Body of pancreas (tissue), 4 donors: Measurements from ENCODE around the gene PELI3. TPM values are rescaled to one million over a fixed set of nuclear protein-coding genes. Genes with fewer than 3 reads are reported as not detected.

Experiments
- ATAC-seq: fragments of 150-250 bp; one replicate; pipeline ENCODE4 v1.9.1; 2016
- DNase-seq, 4 donors: peaks; one replicate each; pipeline ENCODE4 v3.0.0-alpha.2; 2019
- H3K27ac ChIP-seq, 4 donors: fragments of 200-600 bp; sonication (generic); 1 replicate in 3 of 4; 2 replicates in 1 of 4; pipeline versions ENCODE4 v1.5.1 to v1.6.1; 2016 to 2019; ENCODE audit warnings: mild to moderate bottlenecking in 1 of 4, mixed read lengths in 1 of 4, moderate library complexity in 1 of 4
- H3K27me3 ChIP-seq, 2 donors: fragments of 200-600 bp; sonication (generic); one replicate each; pipeline ENCODE4 v1.6.0; 2016; ENCODE audit warnings: mild to moderate bottlenecking in 1 of 2
- H3K36me3 ChIP-seq, 2 donors: fragments of 200-600 bp; sonication (generic); replicated peaks in 1 of 2; 2 replicates each; pipeline ENCODE4 v1.5.1; 2016; ENCODE audit warnings: low read depth in 2 of 2; ENCODE audit not compliant: insufficient read depth in 1 of 2
- H3K4me1 ChIP-seq: fragments of 200-600 bp; sonication (generic); one replicate; pipeline ENCODE4 v1.6.0; 2016
- H3K4me3 ChIP-seq, 2 donors: fragments of 200-600 bp; sonication (generic); 1 replicate in 1 of 2; 2 replicates in 1 of 2; pipeline ENCODE4 v1.5.1; 2016 to 2019
- H3K9me3 ChIP-seq, 3 donors: fragments of 200-600 bp; sonication (generic); 1 replicate in 2 of 3; 2 replicates in 1 of 3; pipeline ENCODE4 v1.5.1; 2016
- POLR2A ChIP-seq, 3 donors: fragments of 450-650 bp; IDR thresholded peaks; one replicate each; pipeline ENCODE4 v1.6.1; 2016; ENCODE audit warnings: antibody characterized with exemption in 3 of 3, mild to moderate bottlenecking in 2 of 3
- WGBS, 2 donors: methylation state at CpG; one replicate each; pipeline ENCODE4 v1.1.5; 2017; 5-methylcytosine and 5-hydroxymethylcytosine counted together
- intact Hi-C: fragments of 100-400 bp; cut with DNase I; formaldehyde crosslinking; loops from one replicate; pipeline ENCODE4 v1.15.1; 2023
- total RNA-seq, 2 donors: library from RNA; depleted of rRNA; stranded (reverse); fragments of >200 nt; gene quantifications; one replicate each; pipeline ENCODE4 v1.1.0, GENCODE V29; 2016
- TF ChIP-seq, protein P1 (sequence below), 7 experiments: fragments of 450-650 bp in 4 of 7; fragments of 200-600 bp in 3 of 7; sonication (generic) in 3 of 7; IDR thresholded peaks; one replicate each; pipeline ENCODE4 v1.5.1; 2016 to 2019; ENCODE audit warnings: antibody characterized with exemption in 7 of 7

Gene PELI3
- total RNA-seq, 2 donors from 2014 or later, result 7.6 to 10.9 TPM

DNA sequence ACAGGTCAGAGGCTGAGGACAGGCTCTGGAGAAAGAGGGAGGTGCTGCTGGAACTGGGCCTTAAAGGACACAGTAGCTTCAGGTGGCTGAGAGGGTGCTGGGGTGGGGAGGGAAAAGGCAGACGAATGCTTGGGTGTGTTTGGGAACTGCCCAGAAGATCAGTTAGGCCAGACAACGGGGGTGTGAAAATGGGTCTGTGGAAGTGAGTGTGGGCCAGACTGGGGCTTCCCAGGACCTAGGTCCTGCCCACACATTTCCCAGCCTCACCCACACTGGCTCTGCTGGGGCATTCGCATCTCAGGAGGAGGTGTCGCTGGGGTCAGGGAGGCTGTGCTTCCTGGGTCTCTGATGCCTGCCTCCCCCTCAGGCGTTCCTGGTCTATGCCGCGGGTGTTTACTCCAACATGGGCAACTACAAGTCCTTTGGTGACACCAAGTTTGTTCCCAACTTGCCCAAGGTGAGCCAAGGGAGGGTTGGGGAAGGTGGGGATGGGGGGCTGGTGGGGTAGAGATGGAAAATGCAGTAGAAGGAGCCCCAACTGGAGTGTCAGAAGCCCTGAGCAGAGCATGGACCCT, 18.2 kb downstream of the PELI3 start:
- DNase-seq, result no peak
- ATAC-seq, result no peak
- WGBS, 2 donors, result 72 to 83% methylated on average over 7 of the region's 7 CpGs
- Histone ChIP-seq H3K4me3 (no peak overlapping the region), H3K27ac (no peak overlapping the region), H3K9me3 (no peaks in the 10 kb centered on the region), H3K4me1 (peaks cover 7% of the 10 kb centered on the region), H3K36me3 (peaks cover 5 to 15% of the 10 kb centered on the region in 2 donors), H3K27me3 (no peaks in the 10 kb centered on the region)
- no peak for TF ChIP-seq POLR2A (IDR thresholded peaks at IDR 0.05)
- TF ChIP-seq, protein P1, sequence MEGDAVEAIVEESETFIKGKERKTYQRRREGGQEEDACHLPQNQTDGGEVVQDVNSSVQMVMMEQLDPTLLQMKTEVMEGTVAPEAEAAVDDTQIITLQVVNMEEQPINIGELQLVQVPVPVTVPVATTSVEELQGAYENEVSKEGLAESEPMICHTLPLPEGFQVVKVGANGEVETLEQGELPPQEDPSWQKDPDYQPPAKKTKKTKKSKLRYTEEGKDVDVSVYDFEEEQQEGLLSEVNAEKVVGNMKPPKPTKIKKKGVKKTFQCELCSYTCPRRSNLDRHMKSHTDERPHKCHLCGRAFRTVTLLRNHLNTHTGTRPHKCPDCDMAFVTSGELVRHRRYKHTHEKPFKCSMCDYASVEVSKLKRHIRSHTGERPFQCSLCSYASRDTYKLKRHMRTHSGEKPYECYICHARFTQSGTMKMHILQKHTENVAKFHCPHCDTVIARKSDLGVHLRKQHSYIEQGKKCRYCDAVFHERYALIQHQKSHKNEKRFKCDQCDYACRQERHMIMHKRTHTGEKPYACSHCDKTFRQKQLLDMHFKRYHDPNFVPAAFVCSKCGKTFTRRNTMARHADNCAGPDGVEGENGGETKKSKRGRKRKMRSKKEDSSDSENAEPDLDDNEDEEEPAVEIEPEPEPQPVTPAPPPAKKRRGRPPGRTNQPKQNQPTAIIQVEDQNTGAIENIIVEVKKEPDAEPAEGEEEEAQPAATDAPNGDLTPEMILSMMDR (IDR thresholded peaks at IDR 0.05), result no peak
- intact Hi-C loops, result no loop called here

DNA sequence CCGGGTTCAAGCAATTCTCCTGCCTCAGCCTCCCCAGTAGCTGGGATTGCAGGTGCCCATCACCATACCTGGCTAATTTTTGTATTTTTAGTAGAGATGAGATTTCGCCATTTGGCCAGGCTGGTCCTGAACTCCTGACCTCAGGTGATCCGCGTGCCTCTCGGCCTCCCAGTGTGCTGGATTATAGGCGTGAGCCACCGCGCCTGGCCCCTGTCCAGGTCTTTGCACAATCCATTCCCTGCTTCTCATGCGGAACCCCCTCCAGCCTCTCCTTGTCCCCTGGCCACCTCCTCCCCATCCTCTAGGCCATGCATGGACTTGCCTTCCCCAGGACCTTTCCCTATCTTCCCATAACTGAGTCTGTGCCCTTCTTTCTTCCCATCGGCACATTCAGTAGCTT, 22.3 kb downstream of the PELI3 start:
- H3K4me3 ChIP-seq, result no peak overlapping the region
- 91 to 94% methylated on average over 10 of the region's 10 CpGs for WGBS, 2 donors
- H3K36me3 ChIP-seq, result peaks cover 5 to 20% of the 10 kb centered on the region in 2 donors
- H3K27ac ChIP-seq, result no peak overlapping the region
- H3K9me3 ChIP-seq, result no peaks in the 10 kb centered on the region
- no peaks in the 10 kb centered on the region for H3K4me1 ChIP-seq
- intact Hi-C loops, result no loop called here
- ATAC-seq (no peak), DNase-seq (no peak)
- TF ChIP-seq, protein P1 (IDR thresholded peaks at IDR 0.05), result no peak
- TF ChIP-seq POLR2A (IDR thresholded peaks at IDR 0.05), result no peak
- no peaks in the 10 kb centered on the region for H3K27me3 ChIP-seq

- 84 to 100% methylated on average over 2 to 7 of the region's 7 CpGs for WGBS, 2 donors
- intact Hi-C loops, result no loop called here
- no peaks in the 10 kb centered on the region for H3K9me3 ChIP-seq
- H3K4me1 ChIP-seq, result no peaks in the 10 kb centered on the region
- TF ChIP-seq, protein P1 (IDR thresholded peaks at IDR 0.05), result no peak
- TF ChIP-seq POLR2A (IDR thresholded peaks at IDR 0.05), result no peak
- ATAC-seq, result no peak
- no peak for DNase-seq
- no peaks in the 10 kb centered on the region for H3K27me3 ChIP-seq
- peaks cover 5 to 20% of the 10 kb centered on the region in 2 donors for H3K36me3 ChIP-seq
- H3K4me3 ChIP-seq, result no peak overlapping the region
- H3K27ac ChIP-seq, result no peak overlapping the region
Observed at GRCh38 chr11:66489636-66490035, 22.9 kb downstream of the PELI3 start.

GRCh38 chr11:66491315-66491935, 24.7 kb downstream of the PELI3 start:
- TF ChIP-seq, protein P1 (IDR thresholded peaks at IDR 0.05), result no peak
- TF ChIP-seq POLR2A (IDR thresholded peaks at IDR 0.05), result no peak
- H3K27me3 ChIP-seq, result no peaks in the 10 kb centered on the region
- ATAC-seq, result no peak
- peaks cover 9 to 20% of the 10 kb centered on the region in 2 donors for H3K36me3 ChIP-seq
- H3K4me3 ChIP-seq, result no peak overlapping the region
- no peaks in the 10 kb centered on the region for H3K9me3 ChIP-seq
- H3K27ac ChIP-seq, result no peak overlapping the region
- intact Hi-C loops, result no loop called here
- H3K4me1 ChIP-seq, result no peaks in the 10 kb centered on the region
- no peak for DNase-seq
- 76 to 77% methylated on average over 13 to 20 of the region's 20 CpGs for WGBS, 2 donors
